HEK293 (cell line): ENCODE results near the gene BICRA.

ENCODE experiments used
- CTCF ChIA-PET: fragments of 350-600 bp; formaldehyde crosslinking; extraction: SDS; loops from one replicate; lab custom pipeline; 2021; ENCODE audit warnings: antibody characterized with exemption; lab: Yijun Ruan, JAX
- POLR2A ChIA-PET: fragments of 300-600 bp; formaldehyde crosslinking; extraction: SDS; loops from one replicate; lab custom pipeline; 2020; ENCODE audit warnings: antibody characterized with exemption, inconsistent platforms; lab: Yijun Ruan, JAX
- H3K27ac ChIP-seq: fragments of 200-500 bp; sonication (Bioruptor generic); 2 replicates; pipeline ENCODE4 v1.5.1; 2014; ENCODE audit warnings: low read depth, low read length, control low read depth, inconsistent platforms; ENCODE audit errors: extremely low read depth
- H3K36me3 ChIP-seq, 2 experiments: fragments of 200-500 bp in 1 of 2; sonication (Bioruptor generic) in 1 of 2; 1 replicate in 1 of 2; 2 replicates in 1 of 2; pipeline ENCODE4 v1.5.1; 2014 to 2017; ENCODE audit warnings: inconsistent platforms in 2 of 2, low read length in 2 of 2; ENCODE audit not compliant: control insufficient read depth in 2 of 2, insufficient read depth in 1 of 2
- H3K4me1 ChIP-seq: fragments of 200-500 bp; sonication (Bioruptor generic); 2 replicates; pipeline ENCODE4 v1.5.1; 2014; ENCODE audit warnings: mild to moderate bottlenecking, low read length, inconsistent platforms; ENCODE audit not compliant: control insufficient read depth, insufficient read depth
- H3K4me3 ChIP-seq: 2 replicates; pipeline ENCODE4 v1.5.1; 2011; ENCODE audit warnings: low read depth, mild to moderate bottlenecking, control low read depth, low read length, moderate library complexity
- H3K9me3 ChIP-seq: fragments of 200-500 bp; sonication (Bioruptor generic); 2 replicates; pipeline ENCODE4 v1.5.1; 2014; ENCODE audit warnings: low read depth, low read length, inconsistent platforms; ENCODE audit not compliant: control insufficient read depth, insufficient read depth
- KLF10 ChIP-seq: fragments of 450-650 bp; IDR thresholded peaks from 2 replicates; pipeline ENCODE4 v1.5.1; 2018; ENCODE audit warnings: missing biosample characterization, mild to moderate bottlenecking, missing genetic modification characterization
- MZF1 ChIP-seq: fragments of 450-650 bp; formaldehyde crosslinking; IDR thresholded peaks from 2 replicates; pipeline ENCODE4 v1.5.1; 2017; ENCODE audit warnings: missing biosample characterization, missing genetic modification characterization, borderline replicate concordance
- PATZ1 ChIP-seq: fragments of 450-650 bp; formaldehyde crosslinking; IDR thresholded peaks from 2 replicates; pipeline ENCODE4 v1.5.1; 2016; ENCODE audit warnings: missing biosample characterization, missing genetic modification characterization
- SCRT2 ChIP-seq: fragments of 450-650 bp; formaldehyde crosslinking; IDR thresholded peaks from 2 replicates; pipeline ENCODE4 v1.5.1; 2016; ENCODE audit warnings: missing biosample characterization, missing genetic modification characterization
- ZNF133 ChIP-seq: fragments of 450-650 bp; formaldehyde crosslinking; IDR thresholded peaks from 2 replicates; pipeline ENCODE4 v1.5.1; 2016; ENCODE audit warnings: missing biosample characterization, missing genetic modification characterization
- ZNF140 ChIP-seq: fragments of 450-650 bp; formaldehyde crosslinking; IDR thresholded peaks from 2 replicates; pipeline ENCODE4 v1.5.1; 2016; ENCODE audit warnings: missing biosample characterization, missing genetic modification characterization
- ZNF16 ChIP-seq: fragments of 450-650 bp; formaldehyde crosslinking; IDR thresholded peaks from 2 replicates; pipeline ENCODE4 v1.5.1; 2016; ENCODE audit warnings: low read depth, missing biosample characterization, missing genetic modification characterization
- ZNF23 ChIP-seq: fragments of 450-650 bp; formaldehyde crosslinking; IDR thresholded peaks from 2 replicates; pipeline ENCODE4 v1.5.1; 2016; ENCODE audit warnings: missing biosample characterization, missing genetic modification characterization, borderline replicate concordance
- ZNF248 ChIP-seq: fragments of 450-650 bp; formaldehyde crosslinking; IDR thresholded peaks from 2 replicates; pipeline ENCODE4 v1.5.1; 2017; ENCODE audit warnings: missing biosample characterization, missing genetic modification characterization
- ZNF266 ChIP-seq: fragments of 450-650 bp; formaldehyde crosslinking; IDR thresholded peaks from 2 replicates; pipeline ENCODE4 v1.5.1; 2016; ENCODE audit warnings: missing biosample characterization, missing genetic modification characterization, low read depth
- ZNF324 ChIP-seq: fragments of 450-650 bp; formaldehyde crosslinking; IDR thresholded peaks from 2 replicates; pipeline ENCODE4 v1.5.1; 2016; ENCODE audit warnings: missing biosample characterization, missing genetic modification characterization
- ZNF366 ChIP-seq: fragments of 450-650 bp; formaldehyde crosslinking; conservative IDR thresholded peaks from 2 replicates; pipeline ENCODE4 v1.5.1; 2016; ENCODE audit warnings: missing biosample characterization, missing genetic modification characterization
- ZNF391 ChIP-seq: fragments of 450-650 bp; formaldehyde crosslinking; IDR thresholded peaks from 2 replicates; pipeline ENCODE4 v1.5.1; 2016; ENCODE audit warnings: low read depth, missing biosample characterization, missing genetic modification characterization, borderline replicate concordance
- ZNF548 ChIP-seq: fragments of 450-650 bp; formaldehyde crosslinking; IDR thresholded peaks from 2 replicates; pipeline ENCODE4 v1.5.1; 2016; ENCODE audit warnings: missing biosample characterization, missing genetic modification characterization
- ZNF549 ChIP-seq: fragments of 450-650 bp; IDR thresholded peaks from 2 replicates; pipeline ENCODE4 v1.5.1; 2018; ENCODE audit warnings: missing biosample characterization, missing genetic modification characterization, mild to moderate bottlenecking, inconsistent platforms, moderate library complexity
- ZNF561 ChIP-seq: fragments of 450-650 bp; IDR thresholded peaks from 2 replicates; pipeline ENCODE4 v1.5.1; 2018; ENCODE audit warnings: missing biosample characterization, missing genetic modification characterization, borderline replicate concordance
- ZNF621 ChIP-seq: fragments of 450-650 bp; formaldehyde crosslinking; IDR thresholded peaks from 2 replicates; pipeline ENCODE4 v1.5.1; 2017; ENCODE audit warnings: missing biosample characterization, missing genetic modification characterization
- ZNF645 ChIP-seq: fragments of 450-650 bp; formaldehyde crosslinking; IDR thresholded peaks from 2 replicates; pipeline ENCODE4; 2016; ENCODE audit warnings: missing biosample characterization, missing genetic modification characterization
- ZNF837 ChIP-seq: fragments of 450-650 bp; formaldehyde crosslinking; IDR thresholded peaks from 2 replicates; pipeline ENCODE4 v1.5.1; 2016; ENCODE audit warnings: missing biosample characterization, missing genetic modification characterization
- TF ChIP-seq, protein P1 (sequence below): fragments of 450-650 bp; formaldehyde crosslinking; IDR thresholded peaks from 2 replicates; pipeline ENCODE4 v1.5.1; 2016; ENCODE audit warnings: missing biosample characterization, missing genetic modification characterization
- TF ChIP-seq, protein P2 (sequence below): fragments of 450-650 bp; formaldehyde crosslinking; IDR thresholded peaks from 2 replicates; pipeline ENCODE4 v1.5.1; 2016; ENCODE audit warnings: missing biosample characterization, missing genetic modification characterization, borderline replicate concordance

Gene BICRA

DNA sequence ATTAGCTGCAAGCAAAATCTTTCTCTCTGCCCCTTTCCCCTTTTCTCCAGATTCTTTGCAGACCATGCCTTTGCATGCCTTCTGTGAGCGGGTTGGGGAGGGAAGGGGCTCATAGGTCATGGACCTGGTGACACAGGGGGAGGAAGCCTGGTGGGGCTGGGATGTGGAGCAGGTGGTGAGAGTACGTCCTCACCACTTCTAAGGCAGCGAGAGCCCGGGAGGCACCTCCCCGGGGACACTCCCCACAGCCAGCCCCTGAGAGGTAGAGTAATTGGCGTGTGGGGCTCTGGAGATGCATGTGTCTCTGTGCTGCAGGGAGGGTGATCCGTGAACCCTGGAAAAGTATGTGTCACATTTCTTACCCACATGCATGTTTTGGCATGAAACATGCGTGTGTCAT is 61.8 kb downstream of the BICRA start:
- Histone ChIP-seq H3K9me3 (no peaks in the 10 kb centered on the region), H3K4me1 (no peaks in the 10 kb centered on the region), H3K27ac (no peak overlapping the region), H3K4me3 (no peak overlapping the region), H3K36me3 (peaks cover 8 to 38% of the 10 kb centered on the region in 2 experiments; a peak in 2 of 3 replicates)
- ChIA-PET POLR2A (interaction anchor here (0.8 kb wide), 1 partner anchor 9 kb away, joined by 3 read pairs; no protein-coding TSS in a partner anchor), CTCF (interaction anchor here (1.0 kb wide), 1 partner anchor 28 kb away, joined by 3 read pairs; no protein-coding TSS in a partner anchor)
- TF ChIP-seq ZNF621, result no peak
- TF ChIP-seq SCRT2, result no peak
- TF ChIP-seq ZNF645 (tag by site-specific recombination), result no peak
- no peak for TF ChIP-seq KLF10
- no peak for TF ChIP-seq ZNF23 (tag by site-specific recombination)
- TF ChIP-seq ZNF248, result no peak
- TF ChIP-seq MZF1, result no peak
- no peak for TF ChIP-seq ZNF16
- no peak for TF ChIP-seq ZNF837 (tag by site-specific recombination)

- no peak overlapping the region for H3K27ac ChIP-seq
- CTCF ChIA-PET, result no interaction called here
- no peak overlapping the region for H3K4me3 ChIP-seq
- TF ChIP-seq ZNF366 (tag by site-specific recombination), result peak; percentile 99
- no peak for TF ChIP-seq ZNF324
- H3K4me1 ChIP-seq, result no peaks in the 10 kb centered on the region
- POLR2A ChIA-PET, result no interaction called here
- no peaks in the 10 kb centered on the region for H3K9me3 ChIP-seq
- peaks cover 8 to 42% of the 10 kb centered on the region in 2 experiments; a peak in 2 of 3 replicates for H3K36me3 ChIP-seq
These were observed 62.6 kb downstream of the BICRA start for GRCh38 chr19:47671499-47671898.

DNA sequence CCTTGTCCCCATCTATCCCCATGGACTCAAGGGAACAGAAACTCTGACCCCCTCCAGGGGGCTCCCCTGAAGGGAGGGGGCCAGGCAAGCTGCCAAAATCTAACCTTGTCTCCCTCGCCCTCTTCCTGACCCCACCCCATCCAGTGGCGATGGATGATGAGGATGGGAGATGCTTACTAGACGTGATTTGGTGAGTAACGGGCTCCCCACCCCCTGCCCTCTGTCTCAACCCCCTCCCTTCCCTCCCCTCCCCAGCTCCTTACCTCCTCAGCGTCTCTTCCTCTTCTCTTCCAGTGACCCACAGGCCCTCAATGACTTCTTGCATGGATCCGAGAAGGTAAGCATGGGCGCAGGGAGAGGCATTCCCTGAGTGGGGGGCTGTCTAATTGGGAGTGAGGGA is 64.5 kb downstream of the BICRA start:
- H3K4me3 ChIP-seq, result no peak overlapping the region
- TF ChIP-seq ZNF549 (tag by site-specific recombination) (no peak), ZNF548 (tag by site-specific recombination) (no peak), ZNF133 (tag by site-specific recombination) (no peak), ZNF561 (no peak), ZNF140 (tag by site-specific recombination) (no peak), ZNF391 (tag by site-specific recombination) (no peak), ZNF266 (tag by site-specific recombination) (no peak), PATZ1 (no peak)
- TF ChIP-seq, protein P1, sequence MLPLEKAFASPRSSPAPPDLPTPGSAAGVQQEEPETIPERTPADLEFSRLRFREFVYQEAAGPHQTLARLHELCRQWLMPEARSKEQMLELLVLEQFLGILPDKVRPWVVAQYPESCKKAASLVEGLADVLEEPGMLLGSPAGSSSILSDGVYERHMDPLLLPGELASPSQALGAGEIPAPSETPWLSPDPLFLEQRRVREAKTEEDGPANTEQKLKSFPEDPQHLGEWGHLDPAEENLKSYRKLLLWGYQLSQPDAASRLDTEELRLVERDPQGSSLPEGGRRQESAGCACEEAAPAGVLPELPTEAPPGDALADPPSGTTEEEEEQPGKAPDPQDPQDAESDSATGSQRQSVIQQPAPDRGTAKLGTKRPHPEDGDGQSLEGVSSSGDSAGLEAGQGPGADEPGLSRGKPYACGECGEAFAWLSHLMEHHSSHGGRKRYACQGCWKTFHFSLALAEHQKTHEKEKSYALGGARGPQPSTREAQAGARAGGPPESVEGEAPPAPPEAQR (tag by site-specific recombination), result no peak
- TF ChIP-seq, protein P2, sequence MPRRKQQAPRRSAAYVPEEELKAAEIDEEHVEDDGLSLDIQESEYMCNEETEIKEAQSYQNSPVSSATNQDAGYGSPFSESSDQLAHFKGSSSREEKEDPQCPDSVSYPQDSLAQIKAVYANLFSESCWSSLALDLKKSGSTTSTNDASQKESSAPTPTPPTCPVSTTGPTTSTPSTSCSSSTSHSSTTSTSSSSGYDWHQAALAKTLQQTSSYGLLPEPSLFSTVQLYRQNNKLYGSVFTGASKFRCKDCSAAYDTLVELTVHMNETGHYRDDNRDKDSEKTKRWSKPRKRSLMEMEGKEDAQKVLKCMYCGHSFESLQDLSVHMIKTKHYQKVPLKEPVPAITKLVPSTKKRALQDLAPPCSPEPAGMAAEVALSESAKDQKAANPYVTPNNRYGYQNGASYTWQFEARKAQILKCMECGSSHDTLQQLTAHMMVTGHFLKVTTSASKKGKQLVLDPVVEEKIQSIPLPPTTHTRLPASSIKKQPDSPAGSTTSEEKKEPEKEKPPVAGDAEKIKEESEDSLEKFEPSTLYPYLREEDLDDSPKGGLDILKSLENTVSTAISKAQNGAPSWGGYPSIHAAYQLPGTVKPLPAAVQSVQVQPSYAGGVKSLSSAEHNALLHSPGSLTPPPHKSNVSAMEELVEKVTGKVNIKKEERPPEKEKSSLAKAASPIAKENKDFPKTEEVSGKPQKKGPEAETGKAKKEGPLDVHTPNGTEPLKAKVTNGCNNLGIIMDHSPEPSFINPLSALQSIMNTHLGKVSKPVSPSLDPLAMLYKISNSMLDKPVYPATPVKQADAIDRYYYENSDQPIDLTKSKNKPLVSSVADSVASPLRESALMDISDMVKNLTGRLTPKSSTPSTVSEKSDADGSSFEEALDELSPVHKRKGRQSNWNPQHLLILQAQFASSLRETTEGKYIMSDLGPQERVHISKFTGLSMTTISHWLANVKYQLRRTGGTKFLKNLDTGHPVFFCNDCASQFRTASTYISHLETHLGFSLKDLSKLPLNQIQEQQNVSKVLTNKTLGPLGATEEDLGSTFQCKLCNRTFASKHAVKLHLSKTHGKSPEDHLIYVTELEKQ (tag by site-specific recombination), result no peak
- ChIA-PET POLR2A (no interaction called here), CTCF (no interaction called here)
- no peaks in the 10 kb centered on the region for H3K4me1 ChIP-seq
- H3K9me3 ChIP-seq, result no peaks in the 10 kb centered on the region
- peaks cover 8 to 55% of the 10 kb centered on the region in 2 experiments; a peak in 2 of 3 replicates for H3K36me3 ChIP-seq
- H3K27ac ChIP-seq, result no peak overlapping the region
